Spleen (tissue), 11 donors: ENCODE measurements around the gene GPRIN1. TPM values are rescaled to one million over a fixed set of nuclear protein-coding genes. Genes with fewer than 3 reads are reported as not detected.

Experiments
- DNase-seq: peaks from one replicate; pipeline ENCODE4 v3.0.0-alpha.2; 2020
- H3K27ac ChIP-seq, 8 donors: fragments of 200-600 bp; sonication (generic) in 7 of 8; 1 replicate in 4 of 8; 2 replicates in 4 of 8; pipeline versions ENCODE4 v1.5.0 to v1.8.0; 2016 to 2021; ENCODE audit warnings: inconsistent platforms in 4 of 8, mild to moderate bottlenecking in 4 of 8, moderate library complexity in 1 of 8
- H3K27me3 ChIP-seq, 7 donors: fragments of 200-600 bp; sonication (generic) in 6 of 7; replicated peaks in 1 of 7; 1 replicate in 4 of 7; 2 replicates in 3 of 7; pipeline versions ENCODE4 v1.5.0 to v1.8.0; 2016 to 2021; ENCODE audit warnings: inconsistent platforms in 3 of 7, mild to moderate bottlenecking in 1 of 7
- H3K36me3 ChIP-seq, 6 donors: fragments of 200-600 bp; sonication (generic) in 5 of 6; 1 replicate in 4 of 6; 2 replicates in 2 of 6; pipeline versions ENCODE4 v1.5.0 to v1.8.0; 2016 to 2021; ENCODE audit warnings: inconsistent platforms in 2 of 6
- H3K4me1 ChIP-seq, 6 donors: fragments of 200-600 bp; sonication (generic) in 5 of 6; 1 replicate in 3 of 6; 2 replicates in 3 of 6; pipeline versions ENCODE4 v1.5.0 to v1.8.0; 2016 to 2021; ENCODE audit warnings: inconsistent platforms in 3 of 6
- H3K4me3 ChIP-seq, 8 donors: fragments of 200-600 bp; sonication (generic) in 7 of 8; 1 replicate in 4 of 8; 2 replicates in 4 of 8; pipeline versions ENCODE4 v1.5.0 to v1.8.0; 2016 to 2021; ENCODE audit warnings: inconsistent platforms in 4 of 8, mild to moderate bottlenecking in 4 of 8, moderate library complexity in 2 of 8
- H3K9me3 ChIP-seq, 8 donors: fragments of 200-600 bp; sonication (generic) in 7 of 8; 1 replicate in 4 of 8; 2 replicates in 4 of 8; pipeline versions ENCODE4 v1.5.0 to v1.8.0; 2016 to 2021; ENCODE audit warnings: inconsistent platforms in 4 of 8
- CTCF ChIP-seq, 11 experiments: fragments of 200-600 bp in 7 of 11; fragments of 450-650 bp in 4 of 11; sonication (generic) in 4 of 11; IDR thresholded peaks in 8 of 11; conservative IDR thresholded peaks in 3 of 11; 1 replicate in 7 of 11; 2 replicates in 4 of 11; pipeline versions ENCODE4 v1.4.0 to v1.8.0; 2016 to 2021; ENCODE audit warnings: antibody characterized with exemption in 11 of 11, inconsistent platforms in 4 of 11, mild to moderate bottlenecking in 1 of 11
- POLR2A ChIP-seq, 3 donors: fragments of 450-650 bp; IDR thresholded peaks; one replicate each; pipeline ENCODE4 v1.5.1; 2017; ENCODE audit warnings: antibody characterized with exemption in 3 of 3, mild to moderate bottlenecking in 1 of 3
- POLR2AphosphoS5 ChIP-seq, 3 donors: sonication (generic); formaldehyde crosslinking; IDR thresholded peaks; one replicate each; pipeline ENCODE4 v1.5.1; 2017; ENCODE audit warnings: antibody characterized with exemption in 3 of 3
- WGBS, 5 donors: extraction: QIAGEN DNeasy Blood & Tissue Kit in 3 of 5; methylation state at CpG; one replicate each; pipeline versions ENCODE4 v1.1.5 to v1.1.7; 2013 to 2018; 5-methylcytosine and 5-hydroxymethylcytosine counted together
- intact Hi-C: fragments of 100-400 bp; cut with DNase I; formaldehyde crosslinking; loops from one replicate; pipeline ENCODE4 v1.15.0; 2023; ENCODE audit warnings: low total_unique reads
- polyA plus RNA-seq, 3 donors: library from polyadenylated mRNA; stranded (reverse); fragments of 200-250 nt; gene quantifications; one replicate each; pipeline ENCODE4 v1.2.1, GENCODE V29; 2013
- total RNA-seq, 7 donors: library from RNA; depleted of rRNA in 3 of 7; stranded (reverse); fragments of >200 nt in 3 of 7; fragmentation: NEBNext Ultra II Directional in 4 of 7; extraction: Animal tissue kit (Norgen Biotek cat#: 25700) in 4 of 7; gene quantifications; one replicate each; pipeline versions ENCODE4 v1.1.0 to v1.2.1, GENCODE V29; 2016 to 2021
- donor health status: healthy with polysubstance abuse.
- donor health status: DM: no; HTN: no; CAD: no; lungs with moderate emphysema.
- donor health status: DM: no; HTN: no; CAD: no.
- donor health status: Bipolar disorder and iron deficiency.
- donor health status: healthy.
- donor health status: DM: no; HTN: no; CAD: no.
- donor health status: DM: yes; HTN: yes; CAD: no.

The GPRIN1 gene
- total and polyA plus RNA-seq, 10 donors: 0.13 to 1.3 (median 0.76) TPM

- WGBS, 5 donors: 86 to 92% (median 89%) methylated on average over 31 of the region's 31 CpGs
- no peak for DNase-seq
- intact Hi-C loops: no loop called here
- Histone ChIP-seq H3K9me3 (peaks cover 0 to 25% (median 20%) of the 10 kb centered on the region in 8 donors), H3K4me1 (no peaks in the 10 kb centered on the region), H3K4me3 (no peak overlapping the region), H3K27ac (no peak overlapping the region), H3K36me3 (no peaks in the 10 kb centered on the region), H3K27me3 (peaks cover 0 to 7% (median 0%) of the 10 kb centered on the region in 7 donors)
- TF ChIP-seq CTCF (IDR thresholded peaks at IDR 0.05 in 8 of 11, conservative IDR thresholded peaks at IDR 0.05 in 3 of 11) (no peak), POLR2A (IDR thresholded peaks at IDR 0.05) (no peak), POLR2AphosphoS5 (IDR thresholded peaks at IDR 0.05) (no peak)
These were observed 20.8 kb downstream of the GPRIN1 start for GRCh38 chr5:176589039-176589769.

GRCh38 chr5:176588297-176588696, 21.7 kb downstream of the GPRIN1 start:
- no peak for DNase-seq
- Histone ChIP-seq H3K36me3 (no peaks in the 10 kb centered on the region), H3K9me3 (peaks cover 0 to 29% (median 20%) of the 10 kb centered on the region in 8 donors), H3K4me1 (no peaks in the 10 kb centered on the region), H3K27me3 (no peaks in the 10 kb centered on the region), H3K27ac (no peak overlapping the region), H3K4me3 (no peak overlapping the region)
- TF ChIP-seq CTCF (IDR thresholded peaks at IDR 0.05 in 8 of 11, conservative IDR thresholded peaks at IDR 0.05 in 3 of 11): no peak
- no peak for TF ChIP-seq POLR2A (IDR thresholded peaks at IDR 0.05)
- TF ChIP-seq POLR2AphosphoS5 (IDR thresholded peaks at IDR 0.05): no peak
- intact Hi-C loops: no loop called here

- DNase-seq: no peak
- Histone ChIP-seq H3K27me3 (no peaks in the 10 kb centered on the region), H3K4me3 (no peak overlapping the region), H3K9me3 (peaks cover 0 to 29% (median 20%) of the 10 kb centered on the region in 8 donors), H3K36me3 (no peaks in the 10 kb centered on the region), H3K4me1 (no peaks in the 10 kb centered on the region), H3K27ac (no peak overlapping the region)
- intact Hi-C loops: no loop called here
- WGBS, 5 donors: 81 to 87% (median 82%) methylated on average over 7 of the region's 7 CpGs
- TF ChIP-seq CTCF (IDR thresholded peaks at IDR 0.05 in 8 of 11, conservative IDR thresholded peaks at IDR 0.05 in 3 of 11): no peak
- no peak for TF ChIP-seq POLR2AphosphoS5 (IDR thresholded peaks at IDR 0.05)
- TF ChIP-seq POLR2A (IDR thresholded peaks at IDR 0.05): no peak
These were observed 22.6 kb downstream of the GPRIN1 start for GRCh38 chr5:176587398-176587797.

- TF ChIP-seq CTCF (IDR thresholded peaks at IDR 0.05 in 8 of 11, conservative IDR thresholded peaks at IDR 0.05 in 3 of 11) (no peak), POLR2AphosphoS5 (IDR thresholded peaks at IDR 0.05) (no peak), POLR2A (IDR thresholded peaks at IDR 0.05) (no peak)
- 75 to 83% (median 79%) methylated on average over 4 of the region's 4 CpGs for WGBS, 5 donors
- Histone ChIP-seq H3K9me3 (peaks cover 0 to 29% (median 20%) of the 10 kb centered on the region in 8 donors), H3K4me1 (no peaks in the 10 kb centered on the region), H3K27me3 (no peaks in the 10 kb centered on the region), H3K36me3 (no peaks in the 10 kb centered on the region), H3K27ac (no peak overlapping the region), H3K4me3 (no peak overlapping the region)
- intact Hi-C loops: no loop called here
- no peak for DNase-seq
These were observed 26.9 kb downstream of the GPRIN1 start for GRCh38 chr5:176583076-176583475.
